IMR-90 (cell line): ENCODE measurements around the gene FUS. TPM values are rescaled to one million over a fixed set of nuclear protein-coding genes. Genes with fewer than 3 reads are reported as not detected.

Source experiments
- ATAC-seq: fragments of 200-7000 bp; cut with Tn5 transposase; 2 replicates; pipeline ENCODE4 v1.9.1; 2020; ENCODE audit warnings: low read depth, mild to moderate bottlenecking, moderate library complexity
- BruUV-seq: library from RNA; stranded (reverse); fragments of 400-500 nt; replicated peaks from 2 replicates; lab custom pipeline; 2021; lab: Mats Ljungman, UMichigan
- CTCF ChIA-PET: fragments of 300-600 bp; formaldehyde crosslinking; extraction: SDS; loops from one replicate; lab custom pipeline; 2021; ENCODE audit warnings: antibody characterized with exemption; lab: Yijun Ruan, JAX
- POLR2A ChIA-PET: fragments of 300-600 bp; sonication (Branson Sonifier 250); formaldehyde crosslinking; loops from one replicate; lab custom pipeline; 2022; ENCODE audit warnings: antibody characterized with exemption; ENCODE audit not compliant: unreplicated experiment; lab: Charles Lee
- DNase-seq: peaks from one replicate; pipeline ENCODE4 v3.0.0; 2013
- H2AFZ ChIP-seq: replicated peaks from 2 replicates; pipeline ENCODE3; 2013; ENCODE audit warnings: low read length, mild to moderate bottlenecking; ENCODE audit not compliant: poor library complexity
- H2AK5ac ChIP-seq: 2 replicates; pipeline ENCODE4 v1.6.1; 2013; ENCODE audit warnings: low read depth, low read length, inconsistent platforms
- H2AK9ac ChIP-seq: replicated peaks from 2 replicates; pipeline ENCODE3; 2013; ENCODE audit warnings: mild to moderate bottlenecking, low read depth, low read length, moderate library complexity; ENCODE audit not compliant: poor library complexity
- H2BK120ac ChIP-seq: 2 replicates; pipeline ENCODE4 v1.6.1; 2013; ENCODE audit warnings: low read depth, low read length, inconsistent platforms
- H2BK15ac ChIP-seq: 3 replicates; pipeline ENCODE4 v1.6.1; 2013; ENCODE audit warnings: low read depth, low read length, inconsistent platforms
- H2BK20ac ChIP-seq: 2 replicates; pipeline ENCODE4 v1.6.1; 2013; ENCODE audit warnings: low read depth, mild to moderate bottlenecking, inconsistent platforms, low read length, moderate library complexity
- H2BK5ac ChIP-seq: 2 replicates; pipeline ENCODE4 v1.6.1; 2013; ENCODE audit warnings: mild to moderate bottlenecking, low read depth, low read length, inconsistent platforms; ENCODE audit not compliant: poor library complexity, severe bottlenecking
- H3K14ac ChIP-seq: replicated peaks from 2 replicates; pipeline ENCODE4 v1.6.1; 2013; ENCODE audit warnings: low read depth, low read length, inconsistent platforms
- H3K18ac ChIP-seq: 2 replicates; pipeline ENCODE4 v1.6.1; 2013; ENCODE audit warnings: low read depth, low read length, control low read depth
- H3K23ac ChIP-seq: 2 replicates; pipeline ENCODE4 v1.6.1; 2013; ENCODE audit warnings: low read depth, low read length, inconsistent platforms
- H3K27ac ChIP-seq: 2 replicates; pipeline ENCODE4 v1.5.1; 2013; ENCODE audit warnings: mild to moderate bottlenecking, control low read depth, low read length; ENCODE audit not compliant: insufficient read depth
- H3K27me3 ChIP-seq: 2 replicates; pipeline ENCODE4 v1.6.1; 2013; ENCODE audit warnings: low read length; ENCODE audit not compliant: control insufficient read depth, insufficient read depth
- H3K36me3 ChIP-seq: 2 replicates; pipeline ENCODE4 v1.6.1; 2013; ENCODE audit warnings: low read length, mixed read lengths; ENCODE audit not compliant: control insufficient read depth, insufficient read depth
- H3K4ac ChIP-seq: 2 replicates; pipeline ENCODE4 v1.6.1; 2013; ENCODE audit warnings: low read depth, low read length, inconsistent platforms
- H3K4me1 ChIP-seq: 2 replicates; pipeline ENCODE4 v1.6.1; 2013; ENCODE audit warnings: low read length, mixed read lengths; ENCODE audit not compliant: control insufficient read depth, insufficient read depth
- H3K4me2 ChIP-seq: 2 replicates; pipeline ENCODE4 v1.6.1; 2013; ENCODE audit warnings: low read depth, mild to moderate bottlenecking, control low read depth, low read length, moderate library complexity
- H3K4me3 ChIP-seq: 2 replicates; pipeline ENCODE4 v1.5.1; 2013; ENCODE audit warnings: low read depth, mild to moderate bottlenecking, control low read depth, low read length, moderate library complexity; ENCODE audit not compliant: insufficient read depth
- H3K56ac ChIP-seq: 2 replicates; pipeline ENCODE4 v1.6.1; 2013; ENCODE audit warnings: low read length, inconsistent platforms; ENCODE audit not compliant: insufficient read depth; ENCODE audit errors: extremely low read depth
- H3K79me1 ChIP-seq, 2 experiments: 2 replicates each; pipeline ENCODE4 v1.6.1; 2013; ENCODE audit warnings: low read length in 2 of 2, inconsistent platforms in 1 of 2, low read depth in 1 of 2
- H3K9ac ChIP-seq: 2 replicates; pipeline ENCODE4 v1.6.1; 2013; ENCODE audit warnings: low read depth, low read length, control low read depth
- H3K9me1 ChIP-seq: 2 replicates; pipeline ENCODE4 v1.6.1; 2013; ENCODE audit warnings: low read length, inconsistent platforms; ENCODE audit not compliant: insufficient read depth
- H3K9me3 ChIP-seq: 2 replicates; pipeline ENCODE4 v1.6.1; 2013; ENCODE audit warnings: low read length; ENCODE audit not compliant: control insufficient read depth, insufficient read depth
- H4K20me1 ChIP-seq: 2 replicates; pipeline ENCODE4 v1.6.1; 2013; ENCODE audit warnings: low read length, inconsistent platforms; ENCODE audit not compliant: insufficient read depth
- H4K5ac ChIP-seq: 2 replicates; pipeline ENCODE4 v1.6.1; 2013; ENCODE audit warnings: mild to moderate bottlenecking, low read depth, low read length, control low read depth
- H4K8ac ChIP-seq, 2 experiments: 2 replicates each; pipeline ENCODE4 v1.6.1; 2013; ENCODE audit warnings: low read depth in 2 of 2, low read length in 2 of 2, control low read depth in 1 of 2, inconsistent platforms in 1 of 2
- H4K91ac ChIP-seq: 2 replicates; pipeline ENCODE4 v1.6.1; 2013; ENCODE audit warnings: low read depth, low read length, inconsistent platforms; ENCODE audit not compliant: insufficient read depth
- BHLHE40 ChIP-seq: fragments of 150-350 bp; IDR thresholded peaks from 2 replicates; pipeline ENCODE4 v1.6.1; 2016; ENCODE audit warnings: mild to moderate bottlenecking, low read depth, low read length
- CEBPB ChIP-seq: IDR thresholded peaks from 2 replicates; pipeline ENCODE4 v1.6.1; 2012; ENCODE audit warnings: low read depth, low read length, improper control_type of control experiment
- CHD1 ChIP-seq: IDR thresholded peaks from 2 replicates; pipeline ENCODE4 v1.6.1; 2012; ENCODE audit warnings: low read depth, low read length, improper control_type of control experiment
- FOS ChIP-seq: fragments of 150-350 bp; IDR thresholded peaks from 2 replicates; pipeline ENCODE4 v1.6.1; 2016; ENCODE audit warnings: low read depth, low read length
- MAFK ChIP-seq: IDR thresholded peaks from 2 replicates; pipeline ENCODE4 v1.6.1; 2012; ENCODE audit warnings: low read depth, low read length, improper control_type of control experiment
- MAZ ChIP-seq: IDR thresholded peaks from 2 replicates; pipeline ENCODE4 v1.6.1; 2012; ENCODE audit warnings: low read depth, mild to moderate bottlenecking, low read length, improper control_type of control experiment, moderate library complexity, borderline replicate concordance
- MXI1 ChIP-seq: IDR thresholded peaks from 2 replicates; pipeline ENCODE4 v1.6.1; 2012; ENCODE audit warnings: low read depth, mild to moderate bottlenecking, low read length, moderate library complexity, borderline replicate concordance
- NFE2L2 ChIP-seq: fragments of 150-350 bp; IDR thresholded peaks from 2 replicates; pipeline ENCODE4 v1.6.1; 2016; ENCODE audit warnings: low read depth, mild to moderate bottlenecking, low read length
- POLR2A ChIP-seq: IDR thresholded peaks from 2 replicates; pipeline ENCODE4 v1.6.1; 2012; ENCODE audit warnings: mild to moderate bottlenecking, low read depth, low read length
- RAD21 ChIP-seq: IDR thresholded peaks from 2 replicates; pipeline ENCODE4 v1.6.1; 2012; ENCODE audit warnings: low read length, improper control_type of control experiment
- RCOR1 ChIP-seq: IDR thresholded peaks from 2 replicates; pipeline ENCODE4 v1.6.1; 2012; ENCODE audit warnings: mild to moderate bottlenecking, low read length, improper control_type of control experiment; ENCODE audit not compliant: insufficient replicate concordance
- RFX5 ChIP-seq: IDR thresholded peaks from 2 replicates; pipeline ENCODE4 v1.8.0; 2012; ENCODE audit warnings: low read depth, mild to moderate bottlenecking, low read length, moderate library complexity
- SMC3 ChIP-seq: fragments of 150-350 bp; IDR thresholded peaks from 2 replicates; pipeline ENCODE4 v1.6.1; 2016; ENCODE audit warnings: low read depth, mild to moderate bottlenecking, antibody characterized with exemption, low read length, moderate library complexity
- USF2 ChIP-seq: fragments of 150-350 bp; IDR thresholded peaks from 2 replicates; pipeline ENCODE4 v1.6.1; 2017; ENCODE audit warnings: mild to moderate bottlenecking, antibody characterized with exemption, low read length, low read depth
- WGBS, 2 experiments: methylation state at CpG; one replicate each; pipeline versions ENCODE4 v1.1.5 to v1.1.7; 2013; ENCODE audit warnings: missing lambda C conversion rate in 2 of 2; ENCODE audit not compliant: insufficient read length in 1 of 2; ENCODE audit errors: extremely low coverage in 2 of 2; 5-methylcytosine and 5-hydroxymethylcytosine counted together
- dilution Hi-C: fragments of 300-500 bp; cut with HindIII; formaldehyde crosslinking; loops from one replicate; pipeline ENCODE4 v1.14.3; 2018; ENCODE audit warnings: low sequenced_read_pairs; ENCODE audit not compliant: unreplicated experiment
- in situ Hi-C: fragments of 300-500 bp; cut with MboI; formaldehyde crosslinking; loops from 3 replicates; pipeline ENCODE4 v1.14.3; 2019; ENCODE audit warnings: low sequenced_read_pairs, inconsistent platforms, mixed read lengths
- intact Hi-C: fragments of 100-400 bp; cut with micrococcal nuclease; formaldehyde crosslinking; loops from 2 replicates; pipeline ENCODE4 v1.10.0; 2022
- polyA plus RNA-seq, 3 experiments: library from polyadenylated mRNA; depleted of rRNA; stranded (reverse); fragments of >200 nt; gene quantifications; 2 replicates each; pipeline ENCODE4 v1.2.3, GENCODE V29; 2012; ENCODE audit warnings: low replicate concordance in 1 of 3
- total RNA-seq: library from RNA; depleted of rRNA; stranded (reverse); fragments of >200 nt; gene quantifications from 2 replicates; pipeline ENCODE4 v1.2.3, GENCODE V29; 2012
- TF ChIP-seq, protein P1 (sequence below): fragments of 150-350 bp; IDR thresholded peaks from 2 replicates; pipeline ENCODE4 v1.6.1; 2016; ENCODE audit warnings: low read depth, mild to moderate bottlenecking, low read length, moderate library complexity, borderline replicate concordance
- TF ChIP-seq, protein P2 (sequence below): conservative IDR thresholded peaks from 2 replicates; pipeline ENCODE4 v1.5.1; 2012; ENCODE audit warnings: mild to moderate bottlenecking, low read depth, low read length, improper control_type of control experiment

FUS gene
- total and polyA plus RNA-seq, 2 of the 4 experiments (the other 2 are of a cell fraction): 42.8 to 340 TPM

GRCh38 chr16:31143694-31144148 is 36.2 kb upstream of the FUS start:
- in situ Hi-C loops: no loop called here
- TF ChIP-seq RAD21 (no peak), SMC3 (no peak), MXI1 (no peak), MAFK (no peak), NFE2L2 (no peak), POLR2A (no peak), MAZ (no peak), RFX5 (no peak), BHLHE40 (no peak), USF2 (no peak), CHD1 (no peak), CEBPB (no peak), FOS (no peak), RCOR1 (no peak)
- TF ChIP-seq, protein P1, sequence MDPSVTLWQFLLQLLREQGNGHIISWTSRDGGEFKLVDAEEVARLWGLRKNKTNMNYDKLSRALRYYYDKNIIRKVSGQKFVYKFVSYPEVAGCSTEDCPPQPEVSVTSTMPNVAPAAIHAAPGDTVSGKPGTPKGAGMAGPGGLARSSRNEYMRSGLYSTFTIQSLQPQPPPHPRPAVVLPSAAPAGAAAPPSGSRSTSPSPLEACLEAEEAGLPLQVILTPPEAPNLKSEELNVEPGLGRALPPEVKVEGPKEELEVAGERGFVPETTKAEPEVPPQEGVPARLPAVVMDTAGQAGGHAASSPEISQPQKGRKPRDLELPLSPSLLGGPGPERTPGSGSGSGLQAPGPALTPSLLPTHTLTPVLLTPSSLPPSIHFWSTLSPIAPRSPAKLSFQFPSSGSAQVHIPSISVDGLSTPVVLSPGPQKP: no peak
- TF ChIP-seq, protein P2, sequence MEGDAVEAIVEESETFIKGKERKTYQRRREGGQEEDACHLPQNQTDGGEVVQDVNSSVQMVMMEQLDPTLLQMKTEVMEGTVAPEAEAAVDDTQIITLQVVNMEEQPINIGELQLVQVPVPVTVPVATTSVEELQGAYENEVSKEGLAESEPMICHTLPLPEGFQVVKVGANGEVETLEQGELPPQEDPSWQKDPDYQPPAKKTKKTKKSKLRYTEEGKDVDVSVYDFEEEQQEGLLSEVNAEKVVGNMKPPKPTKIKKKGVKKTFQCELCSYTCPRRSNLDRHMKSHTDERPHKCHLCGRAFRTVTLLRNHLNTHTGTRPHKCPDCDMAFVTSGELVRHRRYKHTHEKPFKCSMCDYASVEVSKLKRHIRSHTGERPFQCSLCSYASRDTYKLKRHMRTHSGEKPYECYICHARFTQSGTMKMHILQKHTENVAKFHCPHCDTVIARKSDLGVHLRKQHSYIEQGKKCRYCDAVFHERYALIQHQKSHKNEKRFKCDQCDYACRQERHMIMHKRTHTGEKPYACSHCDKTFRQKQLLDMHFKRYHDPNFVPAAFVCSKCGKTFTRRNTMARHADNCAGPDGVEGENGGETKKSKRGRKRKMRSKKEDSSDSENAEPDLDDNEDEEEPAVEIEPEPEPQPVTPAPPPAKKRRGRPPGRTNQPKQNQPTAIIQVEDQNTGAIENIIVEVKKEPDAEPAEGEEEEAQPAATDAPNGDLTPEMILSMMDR: no peak
- H3K56ac ChIP-seq: no peak overlapping the region
- intact Hi-C loops: loop anchor here (2.0 kb wide), 1 partner anchor 27 kb away; the partner anchor contains the start of gene KAT8
- peaks cover 0 to 4% of the 10 kb centered on the region in 2 experiments; a peak in 1 of 4 replicates for H3K79me1 ChIP-seq
- H3K14ac ChIP-seq: no peak overlapping the region
- H4K20me1 ChIP-seq: no peaks in the 10 kb centered on the region; the same call in 1 of the 2 replicates
- no peak overlapping the region for H4K91ac ChIP-seq
- peaks cover 12% of the 10 kb centered on the region for H3K4me1 ChIP-seq
- no peaks in the 10 kb centered on the region for H3K9me3 ChIP-seq
- WGBS, 2 experiments: 90% methylated on average over 5 of the region's 8 CpGs; no CpG with 5 or more reads in 1 of the 2 experiments
- no peak overlapping the region for H4K5ac ChIP-seq
- no peak overlapping the region for H4K8ac ChIP-seq
- peaks cover 23% of the 10 kb centered on the region for H3K27me3 ChIP-seq
- no peak overlapping the region for H2BK120ac ChIP-seq
- no peak overlapping the region for H2AFZ ChIP-seq
- no peak overlapping the region for H3K4ac ChIP-seq
- H3K4me3 ChIP-seq: no peak overlapping the region
- no peak overlapping the region for H3K23ac ChIP-seq
- H3K9ac ChIP-seq: no peak overlapping the region
- H3K27ac ChIP-seq: no peak overlapping the region
- DNase-seq (no peak), ATAC-seq (no peak)
- no peak overlapping the region for H3K18ac ChIP-seq
- ChIA-PET POLR2A (no interaction called here), CTCF (interaction anchor here (0.6 to 2.2 kb wide), 2 partner anchors 14 to 237 kb away, joined by 3 to 13 read pairs; no protein-coding TSS in a partner anchor)
- 0 out of 2 replicates have a peak, but pooled peaks cover 4% of the 10 kb centered on the region for H3K9me1 ChIP-seq
- dilution Hi-C loops: no loop called here
- BruUV-seq: no TSS peak
- no peaks in the 10 kb centered on the region for H3K36me3 ChIP-seq
- no peak overlapping the region for H2AK9ac ChIP-seq
- H2BK5ac ChIP-seq: no peak overlapping the region
- no peak overlapping the region for H2BK15ac ChIP-seq
- no peak overlapping the region for H2BK20ac ChIP-seq
- H2AK5ac ChIP-seq: no peak overlapping the region
- no peak overlapping the region for H3K4me2 ChIP-seq
